Neuronal stem cell (in vitro differentiated cells): ENCODE results near the gene ZKSCAN4.

Experiments
- DNase-seq: peaks from one replicate; pipeline ENCODE4 v3.0.0-alpha.2; 2013; ENCODE audit warnings: low spot score
- H2AFZ ChIP-seq: one replicate; pipeline ENCODE4 v1.6.1; 2013; ENCODE audit warnings: mild to moderate bottlenecking, low read length, inconsistent platforms
- H2AK5ac ChIP-seq: 2 replicates; pipeline ENCODE4 v1.6.1; 2013; ENCODE audit warnings: low read depth, mild to moderate bottlenecking, inconsistent platforms, low read length, moderate library complexity, mixed read lengths
- H2BK120ac ChIP-seq: 2 replicates; pipeline ENCODE4 v1.6.1; 2013; ENCODE audit warnings: low read depth, mild to moderate bottlenecking, inconsistent platforms, low read length, moderate library complexity, mixed read lengths
- H2BK12ac ChIP-seq: one replicate; pipeline ENCODE4 v1.6.1; 2013; ENCODE audit warnings: low read length, inconsistent platforms
- H2BK15ac ChIP-seq: 2 replicates; pipeline ENCODE4 v1.6.1; 2013; ENCODE audit warnings: mild to moderate bottlenecking, low read length, inconsistent platforms, mixed read lengths
- H2BK5ac ChIP-seq: one replicate; pipeline ENCODE4 v1.6.1; 2013; ENCODE audit warnings: inconsistent platforms, mild to moderate bottlenecking, low read length, moderate library complexity
- H3K14ac ChIP-seq: one replicate; pipeline ENCODE4 v1.6.1; 2013; ENCODE audit warnings: low read length, inconsistent platforms
- H3K18ac ChIP-seq: 2 replicates; pipeline ENCODE4 v1.6.1; 2013; ENCODE audit warnings: low read length, inconsistent platforms
- H3K23ac ChIP-seq: 2 replicates; pipeline ENCODE4 v1.6.1; 2013; ENCODE audit warnings: low read depth, mild to moderate bottlenecking, mixed read lengths, low read length, inconsistent platforms; ENCODE audit not compliant: poor library complexity
- H3K27ac ChIP-seq: replicated peaks from 3 replicates; pipeline ENCODE4 v1.5.1; 2013; ENCODE audit warnings: low read length, inconsistent platforms
- H3K27me3 ChIP-seq, 3 experiments: 2 replicates each; pipeline ENCODE4 v1.6.1; 2013; ENCODE audit warnings: low read length in 3 of 3, mild to moderate bottlenecking in 2 of 3, inconsistent platforms in 1 of 3, low read depth in 1 of 3, mixed read lengths in 1 of 3, moderate library complexity in 1 of 3; ENCODE audit not compliant: control insufficient read depth in 3 of 3, insufficient read depth in 3 of 3
- H3K36me3 ChIP-seq, 2 donors: replicated peaks in 1 of 2; 2 replicates each; pipeline ENCODE4 v1.6.1; 2013; ENCODE audit warnings: low read length in 2 of 2; ENCODE audit not compliant: control insufficient read depth in 2 of 2, insufficient read depth in 2 of 2
- H3K4ac ChIP-seq: 2 replicates; pipeline ENCODE4 v1.6.1; 2013; ENCODE audit warnings: inconsistent platforms, mild to moderate bottlenecking, low read length, moderate library complexity
- H3K4me1 ChIP-seq, 2 donors: 1 replicate in 1 of 2; 2 replicates in 1 of 2; pipeline ENCODE4 v1.6.1; 2013; ENCODE audit warnings: low read length in 2 of 2, low read depth in 1 of 2; ENCODE audit not compliant: control insufficient read depth in 2 of 2, insufficient read depth in 1 of 2
- H3K4me2 ChIP-seq: one replicate; pipeline ENCODE4 v1.6.1; 2013; ENCODE audit warnings: mild to moderate bottlenecking, low read length, inconsistent platforms; ENCODE audit not compliant: insufficient read depth, poor library complexity, severe bottlenecking
- H3K4me3 ChIP-seq, 2 donors: 2 replicates each; pipeline ENCODE4 v1.5.1; 2013; ENCODE audit warnings: low read length in 2 of 2, mild to moderate bottlenecking in 2 of 2, inconsistent platforms in 1 of 2, moderate library complexity in 1 of 2
- H3K79me1 ChIP-seq: one replicate; pipeline ENCODE4 v1.6.1; 2013; ENCODE audit warnings: low read depth, mild to moderate bottlenecking, inconsistent platforms, low read length, moderate library complexity
- H3K9ac ChIP-seq: one replicate; pipeline ENCODE4 v1.6.1; 2013; ENCODE audit warnings: mild to moderate bottlenecking, low read depth, low read length, inconsistent platforms; ENCODE audit not compliant: poor library complexity
- H3K9me3 ChIP-seq, 2 donors: replicated peaks in 1 of 2; 2 replicates each; pipeline versions ENCODE3 to v1.6.1; 2013; ENCODE audit warnings: low read length in 2 of 2, mild to moderate bottlenecking in 2 of 2, inconsistent platforms in 1 of 2, low read depth in 1 of 2, mixed read lengths in 1 of 2, moderate library complexity in 1 of 2; ENCODE audit not compliant: control insufficient read depth in 2 of 2, insufficient read depth in 1 of 2
- H4K8ac ChIP-seq: one replicate; pipeline ENCODE4 v1.6.1; 2013; ENCODE audit warnings: low read depth, mild to moderate bottlenecking, inconsistent platforms, low read length, moderate library complexity
- H4K91ac ChIP-seq: one replicate; pipeline ENCODE4 v1.6.1; 2013; ENCODE audit warnings: low read length, low read depth, mild to moderate bottlenecking, inconsistent platforms; ENCODE audit not compliant: poor library complexity
- WGBS, 2 donors: extraction: QIAGEN DNeasy Blood & Tissue Kit; methylation state at CpG; one replicate each; pipeline ENCODE4 v1.1.7; 2013; ENCODE audit warnings: missing lambda C conversion rate in 2 of 2, mixed read lengths in 1 of 2; ENCODE audit not compliant: insufficient read length in 2 of 2, insufficient replicate concordance in 1 of 2; ENCODE audit errors: extremely low coverage in 2 of 2; 5-methylcytosine and 5-hydroxymethylcytosine counted together

ZKSCAN4 gene

GRCh38 chr6:28257042-28257441 lies 5.0 kb upstream of the ZKSCAN4 start:
- no peak overlapping the region for H3K18ac ChIP-seq
- H2AFZ ChIP-seq = no peak overlapping the region
- H3K4me3 ChIP-seq = no peak overlapping the region
- H3K27ac ChIP-seq = no peak overlapping the region
- no peaks in the 10 kb centered on the region for H3K79me1 ChIP-seq
- peaks cover 3% of the 10 kb centered on the region in 2 donors for H3K4me1 ChIP-seq
- DNase-seq = no peak
- H3K9me3 ChIP-seq = peaks cover 0 to 3% of the 10 kb centered on the region in 2 donors
- no peak overlapping the region for H2BK5ac ChIP-seq
- H2BK15ac ChIP-seq = no peak overlapping the region
- no peak overlapping the region for H4K91ac ChIP-seq
- H3K23ac ChIP-seq = no peak overlapping the region
- H3K36me3 ChIP-seq = no peaks in the 10 kb centered on the region
- no peak overlapping the region for H3K14ac ChIP-seq
- no peak overlapping the region for H3K9ac ChIP-seq
- H3K4me2 ChIP-seq = no peak overlapping the region
- WGBS, 2 donors = no CpG with 5 or more reads among the region's 1 CpG
- H2AK5ac ChIP-seq = no peak overlapping the region
- no peak overlapping the region for H2BK120ac ChIP-seq
- no peak overlapping the region for H2BK12ac ChIP-seq
- peaks cover 0 to 4% (median 0%) of the 10 kb centered on the region in 3 experiments for H3K27me3 ChIP-seq
- H3K4ac ChIP-seq = no peak overlapping the region
- no peak overlapping the region for H4K8ac ChIP-seq

- no peak overlapping the region for H2BK15ac ChIP-seq
- H2BK12ac ChIP-seq = no peak overlapping the region
- DNase-seq = no peak
- H2AFZ ChIP-seq = no peak overlapping the region
- no peak overlapping the region for H2BK5ac ChIP-seq
- no peak overlapping the region for H3K9ac ChIP-seq
- H3K36me3 ChIP-seq = peaks cover 0 to 5% of the 10 kb centered on the region in 2 donors
- H3K4me3 ChIP-seq = no peak overlapping the region
- H3K4me2 ChIP-seq = no peak overlapping the region
- H3K18ac ChIP-seq = no peak overlapping the region
- no peak overlapping the region for H4K91ac ChIP-seq
- no peaks in the 10 kb centered on the region for H3K27me3 ChIP-seq
- H3K79me1 ChIP-seq = no peaks in the 10 kb centered on the region
- H3K4ac ChIP-seq = no peak overlapping the region
- H3K27ac ChIP-seq = no peak overlapping the region
- WGBS, 2 donors = no CpG with 5 or more reads among the region's 1 CpG
- H2BK120ac ChIP-seq = no peak overlapping the region
- peaks cover 3 to 5% of the 10 kb centered on the region in 2 donors for H3K4me1 ChIP-seq
- no peaks in the 10 kb centered on the region for H3K9me3 ChIP-seq
- H2AK5ac ChIP-seq = no peak overlapping the region
- H3K23ac ChIP-seq = no peak overlapping the region
- H3K14ac ChIP-seq = no peak overlapping the region
- no peak overlapping the region for H4K8ac ChIP-seq
These were observed 2.1 kb upstream of the ZKSCAN4 start for GRCh38 chr6:28254121-28254519.

- peak overlapping the region; percentile 83 for H2AFZ ChIP-seq
- H3K36me3 ChIP-seq = peaks cover 6 to 28% of the 10 kb centered on the region in 2 donors
These were observed 434 bp downstream of the ZKSCAN4 start for GRCh38 chr6:28251661-28252008.

GRCh38 chr6:28250747-28251146 lies 1.3 kb downstream of the ZKSCAN4 start:
- no peak overlapping the region for H2BK12ac ChIP-seq
- no peak overlapping the region for H3K23ac ChIP-seq
- H3K4me1 ChIP-seq = peaks cover 3 to 5% of the 10 kb centered on the region in 2 donors
- no peak for DNase-seq
- H4K91ac ChIP-seq = no peak overlapping the region
- no peak overlapping the region for H3K27ac ChIP-seq
- peaks cover 14 to 37% of the 10 kb centered on the region in 2 donors for H3K36me3 ChIP-seq
- no peak overlapping the region for H3K14ac ChIP-seq
- no peak overlapping the region for H2BK120ac ChIP-seq
- H3K18ac ChIP-seq = no peak overlapping the region
- no peak overlapping the region for H2AFZ ChIP-seq
- H3K9me3 ChIP-seq = no peaks in the 10 kb centered on the region
- no peak overlapping the region for H2BK5ac ChIP-seq
- H3K4me3 ChIP-seq = peak overlapping the region in 1 of 2 donors; percentile 82
- H2AK5ac ChIP-seq = no peak overlapping the region
- H3K4ac ChIP-seq = no peak overlapping the region
- H4K8ac ChIP-seq = no peak overlapping the region
- H3K9ac ChIP-seq = no peak overlapping the region
- H3K79me1 ChIP-seq = no peaks in the 10 kb centered on the region
- no peaks in the 10 kb centered on the region for H3K27me3 ChIP-seq
- no CpG with 5 or more reads among the region's 2 CpGs for WGBS, 2 donors
- no peak overlapping the region for H3K4me2 ChIP-seq
- no peak overlapping the region for H2BK15ac ChIP-seq

More at GRCh38 chr6:28251661-28252008, 434 bp downstream of the ZKSCAN4 start:
- DNase-seq = peak; percentile 8
- Histone ChIP-seq H2AK5ac (no peak overlapping the region), H3K4me3 (peak overlapping the region; percentile 82 to 96), H3K27me3 (no peaks in the 10 kb centered on the region), H3K9me3 (no peaks in the 10 kb centered on the region), H2BK12ac (no peak overlapping the region), H3K4ac (no peak overlapping the region), H2BK120ac (no peak overlapping the region), H2BK15ac (no peak overlapping the region), H3K4me2 (peak overlapping the region; percentile 66), H4K8ac (no peak overlapping the region), H3K14ac (no peak overlapping the region), H2BK5ac (no peak overlapping the region), H3K4me1 (peaks cover 3 to 5% of the 10 kb centered on the region in 2 donors), H3K27ac (no peak overlapping the region), H3K9ac (peak overlapping the region; percentile 61), H4K91ac (no peak overlapping the region), H3K23ac (no peak overlapping the region), H3K18ac (no peak overlapping the region), H3K79me1 (no peaks in the 10 kb centered on the region)
- WGBS, 2 donors = no CpG with 5 or more reads among the region's 25 CpGs
